Nephron (organoid): ENCODE measurements around the gene SPG7.

ENCODE experiments used
- H3K27ac Mint-ChIP-seq, 3 experiments: 2 replicates each; pipeline ENCODE4 v1.8.0; 2020; ENCODE audit warnings: mixed read lengths in 3 of 3, mild to moderate bottlenecking in 2 of 3, moderate library complexity in 1 of 3
- H3K27me3 Mint-ChIP-seq: 2 replicates; pipeline ENCODE4 v1.8.0; 2021; ENCODE audit warnings: low read depth, mild to moderate bottlenecking, moderate library complexity, mixed read lengths
- H3K36me3 Mint-ChIP-seq: 2 replicates; pipeline ENCODE4 v1.8.0; 2020; ENCODE audit warnings: low read depth, mixed read lengths
- H3K4me1 Mint-ChIP-seq: 2 replicates; pipeline ENCODE4 v1.8.0; 2020; ENCODE audit warnings: mixed read lengths
- H3K4me3 Mint-ChIP-seq, 3 experiments: 2 replicates each; pipeline ENCODE4 v1.8.0; 2020; ENCODE audit warnings: mild to moderate bottlenecking in 3 of 3, mixed read lengths in 3 of 3, moderate library complexity in 2 of 3
- H3K9me3 Mint-ChIP-seq: 2 replicates; pipeline ENCODE4 v1.8.0; 2020; ENCODE audit warnings: mixed read lengths
- TF ChIP-seq, protein P1 (sequence below), 3 experiments: fragments of 200-600 bp; sonication (generic); IDR thresholded peaks; one replicate each; pipeline ENCODE4 v1.5.0; 2021; ENCODE audit warnings: antibody characterized with exemption in 3 of 3; ENCODE audit not compliant: unreplicated experiment in 3 of 3

Gene SPG7

DNA sequence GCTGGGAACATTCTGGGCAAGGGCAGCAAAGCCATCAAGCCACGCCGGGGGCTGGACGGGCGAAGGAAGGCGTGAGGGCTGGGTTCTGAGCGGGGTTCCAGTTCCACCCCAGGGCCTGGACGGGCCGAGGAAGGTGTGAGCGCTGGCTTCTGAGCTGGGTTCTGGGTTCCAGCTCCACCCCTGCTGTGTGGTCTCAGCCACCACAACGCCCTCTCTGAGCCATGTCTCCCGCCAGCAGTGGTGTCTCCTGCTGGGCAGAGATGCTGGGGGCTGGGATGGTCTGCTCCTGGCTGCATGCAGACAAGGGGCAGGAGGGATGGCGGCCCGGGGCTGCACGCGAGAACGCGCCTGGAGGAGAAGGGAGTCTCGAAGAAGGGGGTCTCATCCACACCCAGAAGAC, 63.4 kb downstream of the SPG7 start:
- no peak overlapping the region for H3K27ac Mint-ChIP-seq
- peaks cover 4% of the 10 kb centered on the region for H3K4me1 Mint-ChIP-seq
- H3K9me3 Mint-ChIP-seq = no peaks in the 10 kb centered on the region
- peaks cover 32% of the 10 kb centered on the region for H3K27me3 Mint-ChIP-seq
- no peaks in the 10 kb centered on the region for H3K36me3 Mint-ChIP-seq
- TF ChIP-seq, protein P1, sequence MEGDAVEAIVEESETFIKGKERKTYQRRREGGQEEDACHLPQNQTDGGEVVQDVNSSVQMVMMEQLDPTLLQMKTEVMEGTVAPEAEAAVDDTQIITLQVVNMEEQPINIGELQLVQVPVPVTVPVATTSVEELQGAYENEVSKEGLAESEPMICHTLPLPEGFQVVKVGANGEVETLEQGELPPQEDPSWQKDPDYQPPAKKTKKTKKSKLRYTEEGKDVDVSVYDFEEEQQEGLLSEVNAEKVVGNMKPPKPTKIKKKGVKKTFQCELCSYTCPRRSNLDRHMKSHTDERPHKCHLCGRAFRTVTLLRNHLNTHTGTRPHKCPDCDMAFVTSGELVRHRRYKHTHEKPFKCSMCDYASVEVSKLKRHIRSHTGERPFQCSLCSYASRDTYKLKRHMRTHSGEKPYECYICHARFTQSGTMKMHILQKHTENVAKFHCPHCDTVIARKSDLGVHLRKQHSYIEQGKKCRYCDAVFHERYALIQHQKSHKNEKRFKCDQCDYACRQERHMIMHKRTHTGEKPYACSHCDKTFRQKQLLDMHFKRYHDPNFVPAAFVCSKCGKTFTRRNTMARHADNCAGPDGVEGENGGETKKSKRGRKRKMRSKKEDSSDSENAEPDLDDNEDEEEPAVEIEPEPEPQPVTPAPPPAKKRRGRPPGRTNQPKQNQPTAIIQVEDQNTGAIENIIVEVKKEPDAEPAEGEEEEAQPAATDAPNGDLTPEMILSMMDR (IDR thresholded peaks at IDR 0.05; ENCODE audit: unreplicated experiment in 3 of 3) = no peak
- H3K4me3 Mint-ChIP-seq = no peak overlapping the region

DNA sequence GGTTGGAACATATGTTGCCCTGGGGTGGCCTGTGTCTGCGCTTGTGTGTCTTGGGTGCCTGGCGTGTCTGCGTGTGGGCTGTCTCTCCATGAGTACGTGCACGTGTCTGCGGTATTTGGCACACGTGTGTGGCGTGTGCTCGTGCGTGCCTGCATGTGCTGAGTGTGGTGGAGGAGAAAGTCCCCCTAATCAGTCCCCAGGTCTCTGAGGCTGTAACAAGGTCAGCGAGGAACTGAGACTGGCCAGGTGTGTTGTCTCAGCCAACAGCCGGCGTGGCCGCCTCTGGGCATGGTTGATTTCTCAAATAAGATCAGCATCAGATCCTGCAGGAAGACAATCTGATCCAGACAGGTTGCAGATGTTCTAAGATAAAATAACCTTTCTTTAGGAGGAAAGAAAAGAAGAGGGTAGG, 63.9 kb downstream of the SPG7 start:
- H3K27me3 Mint-ChIP-seq = peaks cover 36% of the 10 kb centered on the region
- no peak overlapping the region for H3K4me3 Mint-ChIP-seq
- H3K36me3 Mint-ChIP-seq = no peaks in the 10 kb centered on the region
- no peak overlapping the region for H3K27ac Mint-ChIP-seq
- TF ChIP-seq, protein P1 (IDR thresholded peaks at IDR 0.05; ENCODE audit: unreplicated experiment in 3 of 3) = no peak
- peaks cover 4% of the 10 kb centered on the region for H3K4me1 Mint-ChIP-seq
- H3K9me3 Mint-ChIP-seq = no peaks in the 10 kb centered on the region

DNA sequence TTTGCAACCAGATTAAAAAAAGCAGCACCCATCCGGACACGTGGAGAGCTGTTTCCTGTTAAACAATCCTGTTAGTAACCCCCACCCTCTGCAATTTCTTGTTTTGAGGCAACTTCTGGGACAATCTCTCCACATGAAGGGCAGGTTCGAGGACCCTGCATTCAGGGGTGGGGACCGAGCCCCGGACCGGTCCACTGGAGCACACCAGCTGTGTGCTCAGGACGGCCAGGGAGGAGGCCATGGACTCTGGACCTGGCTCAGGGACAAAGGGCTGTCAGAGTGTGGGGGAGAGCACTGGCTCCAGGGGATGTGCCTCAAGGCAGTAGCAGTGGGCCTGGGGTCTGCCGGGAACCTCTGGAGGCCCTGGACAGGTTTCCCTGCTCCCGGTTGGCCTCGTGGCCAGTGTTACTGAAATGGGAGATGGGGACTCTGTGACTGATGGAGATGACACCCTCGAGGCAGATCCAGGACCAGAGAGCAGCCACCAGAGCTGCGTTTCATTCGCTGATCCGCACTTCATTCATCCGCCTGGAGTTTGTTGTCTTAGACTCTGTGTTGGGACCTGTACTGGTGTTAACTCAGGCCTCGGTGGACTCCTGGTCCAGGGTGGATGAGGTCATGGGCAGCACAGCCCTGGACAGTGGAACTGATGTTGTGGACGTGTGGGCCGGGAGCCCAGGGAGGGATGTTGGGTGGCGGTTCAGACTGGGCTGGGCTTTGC, 64.4 kb downstream of the SPG7 start:
- H3K4me3 Mint-ChIP-seq = peak overlapping the region in 1 of 3 experiments; percentile 34
- TF ChIP-seq, protein P1 (IDR thresholded peaks at IDR 0.05; ENCODE audit: unreplicated experiment in 3 of 3) = no peak
- H3K36me3 Mint-ChIP-seq = no peaks in the 10 kb centered on the region
- H3K27ac Mint-ChIP-seq = peak overlapping the region in 1 of 3 experiments; percentile 30
- H3K9me3 Mint-ChIP-seq = no peaks in the 10 kb centered on the region
- H3K27me3 Mint-ChIP-seq = peaks cover 42% of the 10 kb centered on the region
- peaks cover 4% of the 10 kb centered on the region for H3K4me1 Mint-ChIP-seq

DNA sequence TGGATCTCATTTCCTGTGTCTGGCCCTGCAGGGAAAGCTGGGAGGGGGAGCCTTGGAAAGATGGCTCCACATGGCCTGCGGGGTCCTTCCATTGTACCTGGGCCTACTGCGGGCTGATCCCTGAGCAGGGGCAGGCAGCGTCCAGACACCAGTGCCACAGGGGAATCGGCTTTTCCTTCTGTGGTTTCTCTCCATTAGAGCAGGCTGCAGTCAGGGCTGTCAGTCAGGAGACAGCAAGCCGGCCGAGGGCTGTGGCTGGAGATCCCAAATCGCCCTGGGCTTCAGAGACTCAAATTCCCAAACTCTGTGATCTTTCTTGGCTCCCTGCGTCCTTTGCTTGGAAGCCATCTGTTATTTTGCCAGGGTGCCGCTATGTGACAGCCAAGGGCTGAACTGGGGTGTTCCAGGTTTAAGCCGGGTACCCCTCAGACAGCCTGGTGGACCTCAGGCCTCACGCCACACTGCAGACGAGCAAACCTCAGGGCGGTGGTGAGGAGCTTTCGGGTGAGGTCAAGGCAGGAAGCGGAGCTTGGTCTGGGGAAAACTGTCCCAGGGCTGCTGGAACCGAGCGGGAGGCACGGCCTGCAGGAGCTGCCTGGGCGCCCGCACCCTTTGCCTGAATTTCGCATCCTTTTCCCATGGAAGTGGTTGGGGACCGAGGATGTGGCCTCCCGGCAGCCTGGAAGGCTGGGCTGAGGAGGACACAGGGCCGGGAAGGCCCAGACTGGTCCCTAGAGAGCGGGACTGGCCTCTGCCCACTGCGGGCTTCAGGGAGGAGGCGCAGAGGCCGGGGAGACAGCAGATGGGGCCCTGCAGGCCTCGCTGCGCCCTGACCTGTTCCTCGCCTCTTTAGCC, 65.8 kb downstream of the SPG7 start:
- peak overlapping the region in 1 of 3 experiments; percentile 40 for H3K4me3 Mint-ChIP-seq
- peaks cover 4% of the 10 kb centered on the region for H3K4me1 Mint-ChIP-seq
- no peaks in the 10 kb centered on the region for H3K9me3 Mint-ChIP-seq
- no peaks in the 10 kb centered on the region for H3K36me3 Mint-ChIP-seq
- H3K27me3 Mint-ChIP-seq = peaks cover 51% of the 10 kb centered on the region
- H3K27ac Mint-ChIP-seq = no peak overlapping the region
- TF ChIP-seq, protein P1 (IDR thresholded peaks at IDR 0.05; ENCODE audit: unreplicated experiment in 3 of 3) = no peak

DNA sequence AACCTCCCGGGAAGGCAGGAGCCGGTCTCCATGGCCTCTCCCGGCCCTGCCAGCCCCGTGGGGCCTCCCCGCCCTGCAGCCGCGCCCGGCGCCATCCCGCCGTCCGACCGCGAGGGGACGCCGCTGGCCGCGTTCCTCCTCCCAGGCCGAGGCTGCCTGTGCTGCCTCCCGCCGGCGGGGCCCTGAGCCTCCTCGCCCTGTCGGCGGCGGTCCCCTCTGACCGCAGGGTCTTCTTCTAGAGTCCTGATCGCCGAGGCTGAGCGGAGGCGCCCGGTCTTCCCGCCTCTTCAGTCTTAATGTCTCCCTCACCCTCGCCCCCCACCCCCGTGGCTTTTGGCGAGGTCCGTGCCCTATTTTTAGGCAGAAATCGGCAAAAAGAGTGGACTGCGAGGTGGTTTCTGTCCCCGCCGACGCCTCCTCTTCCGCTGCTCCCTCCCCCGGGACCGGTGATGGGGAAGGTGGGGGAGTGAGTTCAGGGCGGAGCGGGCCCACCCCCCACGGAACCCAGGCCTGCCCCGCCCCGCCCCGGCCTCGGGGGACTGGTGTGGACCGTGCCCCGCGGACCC, 66.6 kb downstream of the SPG7 start:
- TF ChIP-seq, protein P1 (IDR thresholded peaks at IDR 0.05; ENCODE audit: unreplicated experiment in 3 of 3) = peak; percentile 66 to 87 (median 67)

More for the DNA sequence above, 66.6 kb downstream of the SPG7 start:
- Mint-ChIP-seq H3K27me3 (peaks cover 51% of the 10 kb centered on the region), H3K4me1 (peaks cover 4% of the 10 kb centered on the region), H3K27ac (no peak overlapping the region), H3K9me3 (no peaks in the 10 kb centered on the region), H3K36me3 (no peaks in the 10 kb centered on the region), H3K4me3 (peak overlapping the region in 1 of 3 experiments; percentile 62)
